Stomach (tissue), 4 donors: ENCODE data around the gene PLA2G4F.

Experiments
- CTCF ChIP-seq, 7 experiments: fragments of 450-650 bp in 4 of 7; fragments of 200-600 bp in 3 of 7; sonication (generic) in 3 of 7; IDR thresholded peaks; one replicate each; pipeline ENCODE4 v1.5.1; 2016 to 2019; ENCODE audit warnings: antibody characterized with exemption in 7 of 7, control low read depth in 2 of 7, mild to moderate bottlenecking in 1 of 7
- EP300 ChIP-seq: sonication (generic); formaldehyde crosslinking; IDR thresholded peaks from one replicate; pipeline ENCODE4 v1.6.1; 2017; ENCODE audit warnings: antibody characterized with exemption

GRCh38 chr15:42134617-42135245 is 21.7 kb downstream of the PLA2G4F start:
- TF ChIP-seq CTCF (IDR thresholded peaks at IDR 0.05) (no peak), EP300 (no peak)
